Nephron (organoid): ENCODE data around the gene LRRC15.

Source experiments
- H3K27ac Mint-ChIP-seq, 3 experiments: 2 replicates each; pipeline ENCODE4 v1.8.0; 2020; ENCODE audit warnings: mixed read lengths in 3 of 3, mild to moderate bottlenecking in 2 of 3, moderate library complexity in 1 of 3
- H3K27me3 Mint-ChIP-seq: 2 replicates; pipeline ENCODE4 v1.8.0; 2021; ENCODE audit warnings: low read depth, mild to moderate bottlenecking, moderate library complexity, mixed read lengths
- H3K36me3 Mint-ChIP-seq: 2 replicates; pipeline ENCODE4 v1.8.0; 2020; ENCODE audit warnings: low read depth, mixed read lengths
- H3K4me1 Mint-ChIP-seq: 2 replicates; pipeline ENCODE4 v1.8.0; 2020; ENCODE audit warnings: mixed read lengths
- H3K4me3 Mint-ChIP-seq, 3 experiments: 2 replicates each; pipeline ENCODE4 v1.8.0; 2020; ENCODE audit warnings: mild to moderate bottlenecking in 3 of 3, mixed read lengths in 3 of 3, moderate library complexity in 2 of 3
- H3K9me3 Mint-ChIP-seq: 2 replicates; pipeline ENCODE4 v1.8.0; 2020; ENCODE audit warnings: mixed read lengths
- CTCF ChIP-seq, 3 experiments: fragments of 200-600 bp; sonication (generic); IDR thresholded peaks; one replicate each; pipeline ENCODE4 v1.5.0; 2021; ENCODE audit warnings: antibody characterized with exemption in 3 of 3; ENCODE audit not compliant: unreplicated experiment in 3 of 3

Gene LRRC15

GRCh38 chr3:194328942-194329582 lies 40.5 kb downstream of the LRRC15 start:
- Mint-ChIP-seq H3K27me3 (peaks cover 32% of the 10 kb centered on the region), H3K4me3 (peak overlapping the region in 1 of 3 experiments; percentile 34), H3K9me3 (no peaks in the 10 kb centered on the region), H3K36me3 (no peaks in the 10 kb centered on the region), H3K4me1 (peaks cover 18% of the 10 kb centered on the region), H3K27ac (peak overlapping the region in 2 of 3 experiments; percentile 56 to 73)
- no peak for TF ChIP-seq CTCF (IDR thresholded peaks at IDR 0.05; ENCODE audit: unreplicated experiment in 3 of 3)

GRCh38 chr3:194328053-194328657 lies 41.4 kb downstream of the LRRC15 start:
- Mint-ChIP-seq H3K27ac (peak overlapping the region in 2 of 3 experiments; percentile 56 to 73), H3K4me3 (no peak overlapping the region), H3K27me3 (peaks cover 26% of the 10 kb centered on the region), H3K4me1 (peaks cover 16% of the 10 kb centered on the region), H3K9me3 (no peaks in the 10 kb centered on the region), H3K36me3 (no peaks in the 10 kb centered on the region)
- no peak for TF ChIP-seq CTCF (IDR thresholded peaks at IDR 0.05; ENCODE audit: unreplicated experiment in 3 of 3)

DNA sequence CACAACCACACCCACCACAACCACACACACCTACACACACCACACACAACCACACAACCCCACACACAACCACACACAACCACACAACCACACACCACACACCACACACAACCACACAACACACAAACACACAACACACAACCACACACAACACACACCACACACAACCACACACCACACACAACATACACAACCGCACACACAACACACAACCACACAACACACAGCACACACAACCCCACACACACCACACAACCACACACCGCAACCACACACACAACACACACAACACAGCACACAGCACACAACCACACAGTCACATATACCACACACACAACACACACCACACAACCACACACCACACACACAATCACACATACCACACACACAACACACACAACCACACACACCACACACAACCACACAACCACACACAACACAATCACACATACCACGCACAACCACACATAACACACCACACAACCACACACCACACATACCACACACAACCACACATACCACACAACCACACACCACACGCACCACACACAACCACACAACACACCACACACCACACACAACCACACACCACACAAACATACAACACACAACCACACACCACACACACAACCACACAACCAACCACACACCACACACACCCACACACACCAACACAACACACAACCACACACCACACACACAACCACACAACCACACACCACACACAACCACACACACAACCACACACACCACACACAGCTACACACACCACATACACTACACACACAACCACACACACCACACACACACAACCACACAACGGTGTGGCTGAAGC lies 42.1 kb downstream of the LRRC15 start:
- no peaks in the 10 kb centered on the region for H3K36me3 Mint-ChIP-seq
- no peaks in the 10 kb centered on the region for H3K9me3 Mint-ChIP-seq
- H3K4me1 Mint-ChIP-seq: peaks cover 13% of the 10 kb centered on the region
- no peak for TF ChIP-seq CTCF (IDR thresholded peaks at IDR 0.05; ENCODE audit: unreplicated experiment in 3 of 3)
- no peak overlapping the region for H3K4me3 Mint-ChIP-seq
- peaks cover 19% of the 10 kb centered on the region for H3K27me3 Mint-ChIP-seq
- no peak overlapping the region for H3K27ac Mint-ChIP-seq

GRCh38 chr3:194326968-194327217 lies 42.6 kb downstream of the LRRC15 start:
- no peak overlapping the region for H3K27ac Mint-ChIP-seq
- no peak for TF ChIP-seq CTCF (IDR thresholded peaks at IDR 0.05; ENCODE audit: unreplicated experiment in 3 of 3)
- no peak overlapping the region for H3K4me3 Mint-ChIP-seq
- H3K4me1 Mint-ChIP-seq: peaks cover 17% of the 10 kb centered on the region
- no peaks in the 10 kb centered on the region for H3K36me3 Mint-ChIP-seq
- H3K27me3 Mint-ChIP-seq: peaks cover 23% of the 10 kb centered on the region
- no peaks in the 10 kb centered on the region for H3K9me3 Mint-ChIP-seq

DNA sequence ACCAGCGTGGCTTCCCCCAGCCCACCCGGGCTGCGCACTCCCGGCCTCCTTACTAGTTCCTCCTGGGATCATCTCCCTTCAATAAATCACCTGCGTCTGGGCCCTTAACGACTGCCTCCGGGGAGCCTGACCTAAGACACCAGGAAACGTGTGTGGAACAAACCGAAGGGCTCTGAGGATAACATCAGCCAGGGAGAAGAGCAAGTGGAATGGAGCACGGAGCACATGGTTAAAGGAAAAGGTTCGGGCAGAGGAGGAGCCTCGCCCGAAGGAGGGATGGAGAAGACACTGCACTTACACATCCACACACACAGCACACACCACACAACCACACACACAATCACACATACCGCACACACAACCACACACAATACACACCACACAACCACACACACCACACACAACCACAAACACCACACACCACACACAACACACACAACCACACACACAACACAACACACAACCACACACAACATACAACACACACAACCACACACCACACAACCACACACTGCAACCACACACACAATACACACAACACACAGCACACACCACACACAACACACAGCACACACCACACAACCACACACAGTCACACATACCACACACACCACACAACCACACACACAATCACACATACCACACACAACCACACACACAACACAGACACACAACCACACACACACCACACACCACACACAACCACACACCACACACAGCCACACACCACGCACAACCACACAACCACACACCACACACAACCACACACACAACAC lies 43.2 kb downstream of the LRRC15 start:
- Mint-ChIP-seq H3K4me3 (no peak overlapping the region), H3K27ac (no peak overlapping the region), H3K9me3 (no peaks in the 10 kb centered on the region), H3K27me3 (peaks cover 23% of the 10 kb centered on the region), H3K36me3 (no peaks in the 10 kb centered on the region), H3K4me1 (peaks cover 12% of the 10 kb centered on the region)
- no peak for TF ChIP-seq CTCF (IDR thresholded peaks at IDR 0.05; ENCODE audit: unreplicated experiment in 3 of 3)
